ENCODE data around the gene APH1A. TPM values are rescaled to one million over a fixed set of nuclear protein-coding genes. Genes with fewer than 3 reads are reported as not detected.
A peak's percentile ranks its signal among the peaks of the same experiment; 100 is the strongest.

Gene APH1A
- total and polyA plus RNA-seq, 9 of the 15 experiments (the other 6 are each of a cell fraction or from before 2014, with no cell fraction given) = 5.6 to 123 (median 77.0) TPM

DNA sequence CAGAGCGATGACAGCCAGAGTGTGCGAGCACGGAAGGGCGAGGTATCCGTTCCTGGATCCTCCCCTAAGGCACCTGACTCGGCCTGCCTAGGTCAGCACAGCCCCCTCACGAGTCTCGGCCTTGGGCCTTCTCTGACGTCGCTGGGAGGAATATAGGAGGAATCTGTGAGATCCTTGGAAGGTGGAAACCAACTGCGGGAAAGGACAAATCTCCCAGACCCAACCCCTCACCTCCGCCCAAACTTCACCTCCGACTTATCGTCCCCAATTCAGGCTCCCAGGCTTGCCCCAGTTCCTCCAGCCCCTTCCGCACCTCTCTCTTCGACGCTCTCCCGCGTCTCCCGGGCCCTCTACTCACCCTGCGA, 494 bp downstream of the APH1A start (continued):
- TF ChIP-seq SAFB2 (IDR thresholded peaks at IDR 0.05; ENCODE audit: borderline replicate concordance, low read depth, low read length, severe bottlenecking) (no peak), CREM (IDR thresholded peaks at IDR 0.05; ENCODE audit: low read depth) (0 out of 2 replicates have a peak, but pooled peaks have one; percentile 14), L3MBTL2 (IDR thresholded peaks at IDR 0.05) (peak; percentile 76; the same call in 1 of the 2 replicates), THAP7 (CRISPR knock-in tag; IDR thresholded peaks at IDR 0.05) (no peak), ZNF431 (CRISPR knock-in tag; IDR thresholded peaks at IDR 0.05) (no peak), CREBBP (IDR thresholded peaks at IDR 0.05; ENCODE audit: low read depth, low read length) (no peak), ZNF224 (CRISPR knock-in tag; IDR thresholded peaks at IDR 0.05) (0 out of 2 replicates have a peak, but pooled peaks have one; percentile 54), CREB3L1 (IDR thresholded peaks at IDR 0.05; ENCODE audit: borderline replicate concordance, low read depth) (no peak), CSDE1 (IDR thresholded peaks at IDR 0.05) (no peak), SAP30 (IDR thresholded peaks at IDR 0.05; ENCODE audit: borderline replicate concordance, insufficient read depth, low read depth, low read length, poor library complexity, severe bottlenecking) (peak; percentile 20), EGR1 (conservative IDR thresholded peaks at IDR 0.05) (no peak), CAMTA2 (CRISPR knock-in tag; conservative IDR thresholded peaks at IDR 0.05) (no peak), HNRNPH1 (optimal IDR thresholded peaks at IDR 0.05; ENCODE audit: low read depth, low read length) (no peak), RBM14 (IDR thresholded peaks at IDR 0.05; ENCODE audit: borderline replicate concordance, insufficient read depth, low read depth, low read length) (no peak), RFX7 (CRISPR knock-in tag; IDR thresholded peaks at IDR 0.05) (no peak), TCFL5 (CRISPR knock-in tag; conservative IDR thresholded peaks at IDR 0.05) (no peak), BCL6 (CRISPR knock-in tag; IDR thresholded peaks at IDR 0.05) (no peak), E2F6 (IDR thresholded peaks at IDR 0.05; ENCODE audit: borderline replicate concordance in 1 of 2, extremely low read depth in 1 of 2, insufficient read depth in 1 of 2, insufficient read length in 1 of 2, low read depth in 1 of 2, low read length in 1 of 2, poor library complexity in 1 of 2, severe bottlenecking in 1 of 2) (peak in 1 of 2 experiments; percentile 19), ZNF583 (CRISPR knock-in tag; IDR thresholded peaks at IDR 0.05) (no peak), ZNF445 (CRISPR knock-in tag; IDR thresholded peaks at IDR 0.05; ENCODE audit: low read depth) (no peak), RNF2 (IDR thresholded peaks at IDR 0.05) (no peak), XRCC3 (IDR thresholded peaks at IDR 0.05) (no peak), PCBP1 (IDR thresholded peaks at IDR 0.05; ENCODE audit: low read depth, low read length, poor library complexity, severe bottlenecking) (no peak), DPF2 (IDR thresholded peaks at IDR 0.05) (no peak), NR1H2 (CRISPR knock-in tag; IDR thresholded peaks at IDR 0.05) (no peak)
- TF ChIP-seq, protein P1, sequence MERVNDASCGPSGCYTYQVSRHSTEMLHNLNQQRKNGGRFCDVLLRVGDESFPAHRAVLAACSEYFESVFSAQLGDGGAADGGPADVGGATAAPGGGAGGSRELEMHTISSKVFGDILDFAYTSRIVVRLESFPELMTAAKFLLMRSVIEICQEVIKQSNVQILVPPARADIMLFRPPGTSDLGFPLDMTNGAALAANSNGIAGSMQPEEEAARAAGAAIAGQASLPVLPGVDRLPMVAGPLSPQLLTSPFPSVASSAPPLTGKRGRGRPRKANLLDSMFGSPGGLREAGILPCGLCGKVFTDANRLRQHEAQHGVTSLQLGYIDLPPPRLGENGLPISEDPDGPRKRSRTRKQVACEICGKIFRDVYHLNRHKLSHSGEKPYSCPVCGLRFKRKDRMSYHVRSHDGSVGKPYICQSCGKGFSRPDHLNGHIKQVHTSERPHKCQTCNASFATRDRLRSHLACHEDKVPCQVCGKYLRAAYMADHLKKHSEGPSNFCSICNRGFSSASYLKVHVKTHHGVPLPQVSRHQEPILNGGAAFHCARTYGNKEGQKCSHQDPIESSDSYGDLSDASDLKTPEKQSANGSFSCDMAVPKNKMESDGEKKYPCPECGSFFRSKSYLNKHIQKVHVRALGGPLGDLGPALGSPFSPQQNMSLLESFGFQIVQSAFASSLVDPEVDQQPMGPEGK (CRISPR knock-in tag; IDR thresholded peaks at IDR 0.05; ENCODE audit: borderline replicate concordance) = no peak

All from K562 (cell line).